GM19467 (cell line): ENCODE measurements around the gene COL28A1.
"Not testable (repeated sequence)": the region's sequence is repeated elsewhere in the genome, so short reads cannot be mapped to it uniquely, and the experiment has no call there.

ENCODE experiments used
- ATAC-seq: cut with Tn5 transposase; IDR thresholded peaks from one replicate; pipeline ENCODE4 v1.9.1; 2021; ENCODE audit warnings: mild to moderate bottlenecking, moderate library complexity; ENCODE audit not compliant: unreplicated experiment

COL28A1 gene

GRCh38 chr7:7562736-7563135 is 27.1 kb upstream of the COL28A1 start:
- no peak for ATAC-seq

- not testable (repeated sequence) for ATAC-seq
Observed at GRCh38 chr7:7561591-7561990, 25.9 kb upstream of the COL28A1 start.

DNA sequence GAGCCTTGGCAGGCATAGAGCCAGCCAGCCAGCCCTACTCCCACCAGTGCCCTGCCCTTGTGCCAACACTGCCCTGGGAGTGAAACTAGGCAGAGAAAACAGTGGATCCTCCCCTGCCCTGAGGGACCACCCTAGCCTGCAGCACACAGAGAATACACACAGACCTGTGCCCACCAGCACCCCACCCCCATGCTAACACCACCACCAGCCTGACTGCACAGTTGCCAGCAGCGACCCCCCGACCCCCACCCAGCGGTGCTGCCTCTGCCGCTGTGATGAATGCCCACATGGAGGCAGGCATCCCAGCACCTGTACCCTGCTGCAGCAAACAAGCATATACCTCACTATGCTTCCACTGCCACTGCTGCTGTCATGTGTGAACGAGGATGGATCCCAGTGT is 21.6 kb upstream of the COL28A1 start:
- no peak for ATAC-seq

DNA sequence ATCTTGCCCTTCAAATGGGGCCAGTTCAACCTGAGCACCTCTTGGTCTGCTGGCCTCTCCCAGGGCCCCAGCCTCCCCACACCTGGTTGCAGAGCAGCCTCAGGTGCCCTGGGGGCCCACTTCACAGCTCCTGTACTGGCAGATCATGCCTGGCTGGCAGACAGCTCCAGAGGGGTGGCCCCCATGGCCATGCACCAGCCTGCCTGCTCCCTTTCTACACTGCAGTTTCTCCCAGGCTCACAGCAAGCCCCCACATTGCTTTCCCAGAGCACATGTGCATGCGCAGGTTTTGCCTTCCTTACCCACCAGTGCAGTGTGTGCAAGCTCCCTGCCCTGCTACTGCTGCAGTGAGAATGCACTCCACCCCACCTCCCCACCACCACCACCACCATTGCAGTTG is 21.2 kb upstream of the COL28A1 start:
- ATAC-seq: no peak

GRCh38 chr7:7554649-7555575 is 19.2 kb upstream of the COL28A1 start:
- no peak for ATAC-seq

GRCh38 chr7:7554021-7554432 is 18.4 kb upstream of the COL28A1 start:
- ATAC-seq: no peak

DNA sequence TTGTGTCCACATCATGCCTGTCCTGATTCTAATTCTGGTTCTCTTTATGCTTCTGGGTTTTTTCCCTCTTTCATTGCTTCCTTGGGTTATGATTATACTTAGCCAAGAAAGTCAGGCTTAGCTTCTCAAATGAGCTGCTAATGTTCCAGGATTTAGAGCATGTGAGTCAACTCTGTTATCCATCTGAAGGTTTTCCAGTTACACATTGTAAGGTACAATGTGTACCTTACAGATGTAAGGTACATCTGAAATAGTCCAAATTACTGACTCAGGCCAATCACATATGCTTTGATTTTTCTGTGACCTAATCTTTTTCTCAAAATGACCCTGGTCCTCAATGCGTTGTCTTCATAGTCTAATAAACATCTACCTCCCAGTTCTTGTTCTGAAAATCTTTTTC is 17.7 kb upstream of the COL28A1 start:
- ATAC-seq: no peak

DNA sequence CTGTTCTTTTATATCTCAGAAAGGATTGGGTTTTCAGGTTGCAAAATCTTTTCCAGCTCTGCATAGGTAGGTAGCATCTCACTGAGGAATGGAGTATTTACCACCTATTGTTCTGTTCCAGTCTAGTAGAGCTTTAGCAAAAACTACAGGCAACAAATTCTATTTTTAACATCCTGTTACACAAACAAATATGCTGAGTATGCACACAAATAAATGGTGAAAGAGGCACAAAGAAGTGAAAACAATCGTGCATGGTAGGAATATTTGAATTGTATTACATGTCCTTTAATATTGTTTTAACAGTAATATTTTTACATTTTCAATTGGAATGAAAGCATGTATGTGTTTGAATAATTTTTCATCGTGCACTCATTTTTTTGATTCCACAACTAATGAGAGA is 16.5 kb upstream of the COL28A1 start:
- no peak for ATAC-seq

- no peak for ATAC-seq
Observed at GRCh38 chr7:7550663-7551062, 15.0 kb upstream of the COL28A1 start.

DNA sequence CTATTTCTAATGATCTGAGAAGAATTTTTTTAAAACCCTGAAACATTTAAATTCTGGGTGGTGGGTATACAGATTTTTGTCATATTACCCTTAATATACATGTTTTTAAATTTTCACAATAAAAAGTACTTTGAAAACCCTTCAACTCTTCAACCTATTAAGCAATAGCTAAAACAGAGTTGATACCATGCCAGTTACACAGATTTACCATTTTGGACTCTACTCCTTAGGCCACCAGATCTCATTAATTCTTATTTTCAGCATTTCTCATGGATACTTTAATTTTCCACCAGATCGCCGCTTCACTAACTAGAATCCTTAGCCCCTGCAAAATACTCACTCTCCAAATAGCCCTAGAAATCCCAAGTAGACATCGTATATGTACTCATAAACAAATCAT is 12.7 kb upstream of the COL28A1 start:
- ATAC-seq: no peak

DNA sequence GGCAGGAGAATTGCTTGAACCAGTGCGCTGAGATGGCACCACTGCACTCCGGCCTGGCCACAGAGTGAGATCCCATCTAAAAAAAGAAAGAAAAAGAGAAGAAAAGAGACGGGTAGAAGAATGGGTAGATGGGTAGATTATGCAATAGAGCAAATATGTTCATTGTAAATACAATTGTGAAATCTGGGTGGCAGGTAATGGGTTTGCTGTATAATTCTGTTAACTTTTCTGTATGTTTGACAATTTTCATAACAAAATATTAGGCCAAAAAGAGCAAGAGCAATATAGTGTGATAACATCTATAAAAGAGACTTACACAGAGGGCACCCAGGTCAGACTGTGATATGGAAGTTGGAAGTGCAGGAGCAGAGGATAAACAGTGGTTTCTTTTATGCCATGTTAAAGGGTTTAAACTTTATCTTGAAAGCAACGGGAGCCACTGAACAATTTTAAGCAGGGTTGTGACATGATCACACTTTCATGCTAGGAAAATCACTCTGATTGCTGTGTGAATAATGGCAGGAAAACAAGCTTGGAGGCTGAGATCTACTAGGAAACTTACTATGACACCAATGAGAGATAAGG is 6.7 kb upstream of the COL28A1 start:
- no peak for ATAC-seq

DNA sequence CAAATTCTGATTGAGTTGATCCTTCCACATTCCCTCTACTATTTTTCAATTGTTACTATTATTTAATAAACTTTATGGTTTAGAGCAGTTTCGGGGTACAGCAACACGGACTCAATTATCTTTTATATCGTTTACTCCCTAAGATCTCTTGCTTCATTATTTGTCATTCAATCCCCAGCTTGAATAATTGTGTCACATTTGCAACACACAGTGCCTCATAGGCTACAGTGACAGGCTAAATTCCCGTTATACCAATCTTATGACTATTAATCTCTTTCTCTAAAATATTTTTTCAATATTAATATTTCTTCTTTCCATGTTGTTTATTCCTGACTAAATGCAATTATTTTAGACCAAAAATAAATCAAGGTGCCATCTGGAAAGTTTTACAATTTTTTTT is 4.0 kb upstream of the COL28A1 start:
- ATAC-seq: no peak

DNA sequence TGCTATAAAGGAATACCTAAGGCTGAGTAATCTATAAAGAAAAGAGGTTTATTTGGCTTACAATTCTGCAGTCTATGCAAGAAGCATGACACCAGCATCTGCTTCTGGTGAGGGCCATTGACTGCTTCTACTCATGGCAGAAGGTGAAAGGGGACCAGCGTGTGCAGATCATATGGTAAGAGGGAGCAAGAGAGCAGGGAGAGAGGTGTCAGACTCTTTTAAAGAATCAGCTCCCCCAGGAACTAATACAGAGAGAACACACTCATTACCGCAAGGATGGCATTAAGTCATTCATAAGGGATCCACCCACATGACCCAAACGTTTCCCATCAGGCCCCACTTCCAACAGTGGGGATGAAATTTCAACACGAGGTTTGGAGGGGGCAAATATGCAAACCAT is 3.5 kb upstream of the COL28A1 start:
- ATAC-seq: no peak

- no peak for ATAC-seq
Observed at GRCh38 chr7:7537711-7538110, 2.0 kb upstream of the COL28A1 start.

GRCh38 chr7:7536396-7537019 is 835 bp upstream of the COL28A1 start:
- no peak for ATAC-seq

DNA sequence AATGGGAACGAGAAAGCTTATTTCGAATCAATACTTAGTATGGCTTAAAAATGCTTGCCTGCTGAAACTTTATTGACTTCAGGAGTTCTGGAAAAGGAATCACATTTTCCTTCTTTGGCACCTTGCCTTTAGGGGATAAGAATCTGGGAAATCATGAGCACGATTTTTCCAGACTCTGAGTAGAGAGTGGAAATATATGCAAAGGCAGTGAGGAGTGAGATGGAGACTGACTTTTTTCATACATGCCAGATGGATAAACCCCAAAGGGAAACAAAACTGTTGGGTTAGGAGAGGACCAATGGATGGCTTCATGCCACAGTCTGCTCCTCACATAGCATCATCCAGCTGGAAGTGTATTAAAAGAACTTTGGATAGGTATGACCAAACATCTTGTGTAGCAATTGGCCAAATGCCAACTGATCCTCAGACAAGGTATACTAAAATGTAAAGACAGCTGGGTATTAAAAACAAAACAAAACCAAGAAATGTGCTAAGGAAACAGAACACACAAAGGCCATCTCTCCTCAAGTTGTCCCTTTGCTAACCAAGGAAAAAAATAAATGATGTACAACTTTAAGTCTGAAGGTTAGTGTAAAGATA is 1.7 kb downstream of the COL28A1 start:
- no peak for ATAC-seq

DNA sequence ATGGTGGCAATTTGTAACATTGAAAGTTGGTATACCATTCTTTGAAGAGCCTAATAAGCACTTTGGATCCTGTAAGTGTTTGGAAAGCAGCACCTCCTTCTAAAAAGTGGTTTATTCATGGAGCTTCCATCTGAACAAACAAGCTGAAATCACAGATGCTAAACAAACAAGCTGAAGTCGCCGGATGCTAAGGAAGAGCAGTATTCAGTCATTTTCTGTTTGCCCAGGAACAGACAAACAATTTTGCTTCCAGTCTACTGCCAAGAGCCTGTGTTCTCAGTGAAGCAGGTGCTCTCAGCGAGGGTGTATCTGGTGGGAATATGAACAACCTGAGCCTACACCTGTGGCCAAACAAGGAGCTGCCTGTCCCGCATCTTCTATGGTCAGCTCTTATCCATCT is 6.3 kb downstream of the COL28A1 start:
- ATAC-seq: no peak

GRCh38 chr7:7527047-7527446 is 8.6 kb downstream of the COL28A1 start:
- ATAC-seq: no peak

DNA sequence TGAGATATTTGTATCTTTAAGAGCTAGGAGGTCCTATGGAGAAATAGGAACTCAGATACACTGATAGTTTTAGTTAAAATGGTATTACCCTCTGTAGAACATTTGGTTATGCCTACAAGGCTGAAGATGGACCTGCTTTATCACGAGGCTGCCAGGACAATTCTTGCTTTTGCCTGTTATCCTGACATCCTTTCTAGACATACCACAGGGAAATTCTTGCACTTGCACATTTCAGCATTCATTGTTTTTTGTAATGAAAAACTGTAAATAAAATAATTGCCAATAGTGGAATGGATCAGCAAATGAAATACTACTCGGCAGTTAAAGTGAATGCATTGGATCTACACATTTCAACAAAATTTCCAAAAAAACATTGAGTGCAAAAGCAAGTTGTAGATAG is 9.7 kb downstream of the COL28A1 start:
- no peak for ATAC-seq

- no peak for ATAC-seq
Observed at GRCh38 chr7:7524121-7524520, 11.6 kb downstream of the COL28A1 start.

DNA sequence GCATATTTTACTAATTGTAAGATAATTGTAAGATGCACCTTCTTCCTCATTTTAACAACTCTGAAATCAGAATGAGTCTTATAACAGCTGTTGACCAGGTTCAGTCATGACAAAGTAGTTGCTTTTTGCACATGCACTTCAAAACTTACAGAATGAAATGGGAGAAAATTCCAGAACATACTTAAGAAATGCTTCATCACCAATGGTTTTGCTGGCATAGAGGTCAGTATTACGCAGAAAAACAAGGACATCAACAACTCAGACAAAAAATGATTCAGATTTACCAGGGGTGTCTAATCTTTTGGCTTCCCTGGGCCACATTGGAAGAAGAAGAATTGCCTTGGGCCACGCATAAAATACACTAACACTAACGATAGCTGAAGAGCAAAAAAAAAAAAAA is 13.3 kb downstream of the COL28A1 start:
- ATAC-seq: no peak

GRCh38 chr7:7521259-7521658 is 14.4 kb downstream of the COL28A1 start:
- no peak for ATAC-seq
